Measurements from ENCODE around the gene SRPK1. TPM values are rescaled to one million over a fixed set of nuclear protein-coding genes. Genes with fewer than 3 reads are reported as not detected.

The SRPK1 gene
- total and polyA plus RNA-seq, 10 of the 15 experiments (the other 5 are each of a cell fraction or from before 2014, with no cell fraction given): 47.4 to 112 (median 85.8) TPM

- TF ChIP-seq ZBTB33 (IDR thresholded peaks at IDR 0.05) (no peak), BHLHE40 (IDR thresholded peaks at IDR 0.05; ENCODE audit: borderline replicate concordance in 1 of 2, low read depth in 2 of 2, low read length in 1 of 2) (peak; percentile 43 to 59; a peak in 2 of 4 replicates), RB1 (IDR thresholded peaks at IDR 0.05; ENCODE audit: borderline replicate concordance) (no peak; the same call in 1 of the 2 replicates), SRF (IDR thresholded peaks at IDR 0.05; ENCODE audit: low read depth in 2 of 2, low read length in 2 of 2) (no peak), CEBPZ (IDR thresholded peaks at IDR 0.05; ENCODE audit: low read depth, low read length) (no peak), RUNX3 (IDR thresholded peaks at IDR 0.05; ENCODE audit: low read length) (no peak), E4F1 (IDR thresholded peaks at IDR 0.05; ENCODE audit: borderline replicate concordance, partially characterized antibody) (no peak), SPI1 (IDR thresholded peaks at IDR 0.05; ENCODE audit: borderline replicate concordance, insufficient read depth, low read depth, low read length) (no peak), YBX1 (IDR thresholded peaks at IDR 0.05) (no peak), PKNOX1 (IDR thresholded peaks at IDR 0.05) (no peak), REST (IDR thresholded peaks at IDR 0.05; ENCODE audit: low read depth, low read length) (no peak), E2F4 (IDR thresholded peaks at IDR 0.05; ENCODE audit: low read depth, low read length) (peak; percentile 56), MTA2 (IDR thresholded peaks at IDR 0.05; ENCODE audit: low read depth) (0 out of 2 replicates have a peak, but pooled peaks have one; percentile 14)
Observed at GRCh38 chr6:35920793-35921732, at the start of gene SRPK1 (continued).
